ENCODE results near the gene DPPA3.
"Not testable (repeated sequence)": the region's sequence is repeated elsewhere in the genome, so short reads cannot be mapped to it uniquely, and the experiment has no call there.

Gene DPPA3

DNA sequence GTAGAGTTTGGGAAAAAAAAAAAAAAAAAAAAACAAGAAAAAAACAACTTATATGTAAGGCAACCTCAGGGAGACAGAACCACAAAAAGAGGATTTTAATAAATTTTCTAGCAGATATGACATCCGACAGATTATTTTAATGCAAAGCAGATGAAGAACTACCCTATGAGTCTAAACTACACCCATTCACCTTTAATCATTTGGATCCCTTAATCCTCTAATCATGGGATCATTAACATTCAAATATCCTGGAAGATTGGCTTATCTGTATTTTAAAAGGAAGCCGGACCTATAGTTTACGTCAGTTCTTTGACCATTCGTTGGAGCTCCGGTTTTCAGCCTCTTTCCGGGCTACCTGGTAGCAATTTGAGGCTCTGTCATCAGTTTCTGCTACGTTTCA lies at the start of gene DPPA3:
Gene DPPA3 (plus strand): TSS at position 301 of the 400 bp plus-strand sequence. CDS start 138 bp downstream, outside the sequence.
- no peak within 1 kb of the TSS for H3K27ac ChIP-seq
- TF ChIP-seq, protein P1, sequence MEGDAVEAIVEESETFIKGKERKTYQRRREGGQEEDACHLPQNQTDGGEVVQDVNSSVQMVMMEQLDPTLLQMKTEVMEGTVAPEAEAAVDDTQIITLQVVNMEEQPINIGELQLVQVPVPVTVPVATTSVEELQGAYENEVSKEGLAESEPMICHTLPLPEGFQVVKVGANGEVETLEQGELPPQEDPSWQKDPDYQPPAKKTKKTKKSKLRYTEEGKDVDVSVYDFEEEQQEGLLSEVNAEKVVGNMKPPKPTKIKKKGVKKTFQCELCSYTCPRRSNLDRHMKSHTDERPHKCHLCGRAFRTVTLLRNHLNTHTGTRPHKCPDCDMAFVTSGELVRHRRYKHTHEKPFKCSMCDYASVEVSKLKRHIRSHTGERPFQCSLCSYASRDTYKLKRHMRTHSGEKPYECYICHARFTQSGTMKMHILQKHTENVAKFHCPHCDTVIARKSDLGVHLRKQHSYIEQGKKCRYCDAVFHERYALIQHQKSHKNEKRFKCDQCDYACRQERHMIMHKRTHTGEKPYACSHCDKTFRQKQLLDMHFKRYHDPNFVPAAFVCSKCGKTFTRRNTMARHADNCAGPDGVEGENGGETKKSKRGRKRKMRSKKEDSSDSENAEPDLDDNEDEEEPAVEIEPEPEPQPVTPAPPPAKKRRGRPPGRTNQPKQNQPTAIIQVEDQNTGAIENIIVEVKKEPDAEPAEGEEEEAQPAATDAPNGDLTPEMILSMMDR (IDR thresholded peaks at IDR 0.05), result no peak

GRCh38 chr12:7661741-7662140 lies 49.5 kb upstream of the DPPA3 start:
- H3K27ac ChIP-seq, result no peak overlapping the region
- TF ChIP-seq ZFX (IDR thresholded peaks at IDR 0.05; ENCODE audit: borderline replicate concordance), result no peak
- TF ChIP-seq, protein P1 (IDR thresholded peaks at IDR 0.05), result no peak

DNA sequence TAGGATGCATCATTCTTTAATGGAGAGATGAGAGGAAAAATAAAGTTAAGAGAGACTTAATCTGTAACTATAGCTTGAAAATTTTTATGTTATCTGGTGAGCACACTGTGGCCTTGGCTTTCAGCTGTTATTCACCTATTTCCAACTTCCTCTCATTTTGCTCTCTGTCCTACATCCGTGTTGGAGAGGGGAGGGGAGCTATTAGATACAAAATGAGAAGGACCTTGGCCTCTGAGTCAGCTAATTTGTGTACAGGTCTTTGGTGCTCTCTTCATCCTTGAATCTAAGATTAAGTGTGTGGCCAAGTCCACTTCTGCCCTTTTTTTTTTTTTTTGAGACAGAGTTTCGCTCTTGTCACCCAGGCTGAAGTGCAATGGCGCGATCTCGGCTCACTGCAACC lies 44.6 kb upstream of the DPPA3 start:
- TF ChIP-seq, protein P1 (IDR thresholded peaks at IDR 0.05), result no peak
- TF ChIP-seq ZFX (IDR thresholded peaks at IDR 0.05; ENCODE audit: borderline replicate concordance), result no peak
- H3K27ac ChIP-seq, result no peak overlapping the region

DNA sequence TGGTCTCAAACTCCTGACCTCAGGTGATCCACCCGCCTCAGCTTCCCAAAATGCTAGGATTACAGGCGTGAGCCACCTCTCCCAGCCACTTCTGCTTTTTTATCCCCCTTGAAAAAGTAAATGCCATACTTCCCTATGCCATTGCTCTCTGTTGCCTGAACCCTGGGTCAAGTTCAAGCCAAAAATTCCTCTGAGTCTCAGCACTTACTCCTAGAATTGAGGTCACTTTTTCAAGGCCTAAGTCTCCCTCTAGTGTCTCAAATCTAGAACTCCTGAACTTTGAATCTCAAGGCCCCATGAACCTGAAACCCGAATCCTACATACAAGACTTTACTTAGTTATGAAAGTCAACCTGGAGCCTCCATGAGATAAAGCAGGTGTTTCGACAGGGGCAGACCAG lies 44.1 kb upstream of the DPPA3 start:
- H3K27ac ChIP-seq, result no peak overlapping the region
- TF ChIP-seq ZFX (IDR thresholded peaks at IDR 0.05; ENCODE audit: borderline replicate concordance), result no peak
- TF ChIP-seq, protein P1 (IDR thresholded peaks at IDR 0.05), result peak; percentile 40

- TF ChIP-seq, protein P1 (IDR thresholded peaks at IDR 0.05), result no peak
- TF ChIP-seq ZFX (IDR thresholded peaks at IDR 0.05; ENCODE audit: borderline replicate concordance), result no peak
- no peak overlapping the region for H3K27ac ChIP-seq
Observed at GRCh38 chr12:7668171-7668570, 43.1 kb upstream of the DPPA3 start.

GRCh38 chr12:7675455-7675854 lies 35.8 kb upstream of the DPPA3 start:
- H3K27ac ChIP-seq, result not testable (repeated sequence)

DNA sequence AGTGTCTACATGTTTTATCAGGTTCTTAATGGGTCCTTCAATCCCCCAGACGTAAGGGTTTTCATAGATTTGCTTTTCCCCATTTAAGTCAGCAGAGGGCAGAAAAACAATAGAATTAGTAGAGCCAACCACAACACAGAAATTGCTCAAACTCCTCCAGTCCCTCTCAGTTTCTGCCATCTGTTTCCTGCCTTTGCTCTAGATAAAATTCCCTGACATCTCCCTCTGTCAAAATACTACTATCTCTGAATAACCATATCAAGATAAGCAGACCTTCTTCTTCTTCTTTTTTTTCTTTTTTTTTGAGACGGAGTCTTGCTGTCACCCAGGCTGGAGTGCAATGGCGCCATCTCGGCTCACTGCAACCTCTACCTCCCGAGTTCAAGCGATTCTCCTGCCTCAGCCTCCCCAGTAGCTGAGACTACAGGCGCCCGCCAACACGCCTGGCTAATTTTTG lies 33.8 kb upstream of the DPPA3 start:
- TF ChIP-seq, protein P1 (IDR thresholded peaks at IDR 0.05), result peak; percentile 70
- not testable (repeated sequence) for H3K27ac ChIP-seq

GRCh38 chr12:7678744-7679143 lies 32.5 kb upstream of the DPPA3 start:
- no peak overlapping the region for H3K27ac ChIP-seq
- TF ChIP-seq ZFX (IDR thresholded peaks at IDR 0.05; ENCODE audit: borderline replicate concordance), result no peak
- TF ChIP-seq, protein P1 (IDR thresholded peaks at IDR 0.05), result no peak
